CD4-positive, alpha-beta T cell treated with Interleukin-15 for 1 hour (primary cell): ENCODE data around the gene WAS.
A peak's percentile ranks its signal among the peaks of the same experiment; 100 is the strongest.
"Not testable (repeated sequence)": the region's sequence is repeated elsewhere in the genome, so short reads cannot be mapped to it uniquely, and the experiment has no call there.

Experiments
- DNase-seq: peaks from one replicate; pipeline ENCODE4 v3.0.0-alpha.2; 2020

Gene WAS

DNA sequence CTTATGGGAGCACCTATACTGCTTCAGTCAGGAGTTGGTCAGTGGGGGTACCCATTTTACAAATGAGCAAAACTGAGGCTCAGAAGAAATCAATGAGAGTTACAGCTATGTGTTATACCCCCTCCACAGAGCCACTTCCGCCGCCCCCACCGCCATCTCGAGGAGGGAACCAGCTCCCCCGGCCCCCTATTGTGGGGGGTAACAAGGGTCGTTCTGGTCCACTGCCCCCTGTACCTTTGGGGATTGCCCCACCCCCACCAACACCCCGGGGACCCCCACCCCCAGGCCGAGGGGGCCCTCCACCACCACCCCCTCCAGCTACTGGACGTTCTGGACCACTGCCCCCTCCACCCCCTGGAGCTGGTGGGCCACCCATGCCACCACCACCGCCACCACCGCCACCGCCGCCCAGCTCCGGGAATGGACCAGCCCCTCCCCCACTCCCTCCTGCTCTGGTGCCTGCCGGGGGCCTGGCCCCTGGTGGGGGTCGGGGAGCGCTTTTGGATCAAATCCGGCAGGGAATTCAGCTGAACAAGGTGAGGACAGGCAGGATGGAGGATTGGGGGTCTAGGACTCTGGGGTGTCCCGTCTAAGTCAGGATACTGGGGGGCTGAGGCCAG is 5.0 kb downstream of the WAS start:
- DNase-seq = no peak

DNA sequence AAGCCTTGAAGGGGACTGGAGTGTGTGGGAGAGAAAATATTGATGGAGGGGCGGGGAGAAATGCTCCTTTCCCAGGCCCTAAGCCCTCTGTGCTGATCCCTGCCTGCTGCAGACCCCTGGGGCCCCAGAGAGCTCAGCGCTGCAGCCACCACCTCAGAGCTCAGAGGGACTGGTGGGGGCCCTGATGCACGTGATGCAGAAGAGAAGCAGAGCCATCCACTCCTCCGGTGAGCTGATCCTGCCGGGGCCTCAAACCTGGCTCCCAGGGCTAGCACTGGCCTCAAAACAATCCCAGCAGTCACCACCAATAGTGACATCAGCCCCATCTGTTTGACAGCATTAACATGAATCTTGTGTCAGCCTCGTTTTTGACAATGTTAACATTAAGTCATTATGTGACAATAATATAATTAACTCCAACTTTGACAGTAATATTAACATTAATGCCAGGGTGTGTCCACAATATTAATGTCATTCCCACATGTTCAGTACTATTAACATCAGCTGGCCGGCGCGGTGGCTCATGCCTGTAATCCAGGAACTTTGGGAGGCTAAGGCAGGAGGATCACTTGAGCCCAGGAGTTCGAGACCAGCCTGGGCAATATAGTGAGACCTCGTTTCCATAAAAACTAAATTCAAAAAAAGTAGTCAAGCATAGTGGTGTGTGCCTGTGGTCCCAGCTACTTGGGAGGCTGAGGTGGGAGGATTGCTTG is 5.8 kb downstream of the WAS start:
- DNase-seq = no peak

DNA sequence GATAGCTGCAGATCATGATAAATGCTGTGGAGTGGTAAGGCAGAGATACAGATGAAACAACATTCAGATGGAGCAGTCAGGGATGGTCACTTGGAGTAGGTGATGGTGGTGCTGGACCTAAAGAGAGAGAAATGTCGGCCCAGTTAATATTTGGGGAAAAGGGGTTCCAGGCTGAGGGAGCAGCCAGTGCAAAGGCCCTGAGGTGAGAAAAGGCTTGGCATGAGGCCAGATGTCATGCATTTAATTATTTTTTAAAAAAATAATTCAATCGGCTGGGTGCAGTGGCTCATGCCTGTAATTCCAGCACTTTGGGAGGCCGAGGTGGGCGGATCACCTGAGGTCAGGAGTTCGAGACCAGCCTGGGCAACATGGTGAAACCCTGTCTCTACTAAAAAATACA is 8.1 kb downstream of the WAS start:
- DNase-seq = not testable (repeated sequence)

DNA sequence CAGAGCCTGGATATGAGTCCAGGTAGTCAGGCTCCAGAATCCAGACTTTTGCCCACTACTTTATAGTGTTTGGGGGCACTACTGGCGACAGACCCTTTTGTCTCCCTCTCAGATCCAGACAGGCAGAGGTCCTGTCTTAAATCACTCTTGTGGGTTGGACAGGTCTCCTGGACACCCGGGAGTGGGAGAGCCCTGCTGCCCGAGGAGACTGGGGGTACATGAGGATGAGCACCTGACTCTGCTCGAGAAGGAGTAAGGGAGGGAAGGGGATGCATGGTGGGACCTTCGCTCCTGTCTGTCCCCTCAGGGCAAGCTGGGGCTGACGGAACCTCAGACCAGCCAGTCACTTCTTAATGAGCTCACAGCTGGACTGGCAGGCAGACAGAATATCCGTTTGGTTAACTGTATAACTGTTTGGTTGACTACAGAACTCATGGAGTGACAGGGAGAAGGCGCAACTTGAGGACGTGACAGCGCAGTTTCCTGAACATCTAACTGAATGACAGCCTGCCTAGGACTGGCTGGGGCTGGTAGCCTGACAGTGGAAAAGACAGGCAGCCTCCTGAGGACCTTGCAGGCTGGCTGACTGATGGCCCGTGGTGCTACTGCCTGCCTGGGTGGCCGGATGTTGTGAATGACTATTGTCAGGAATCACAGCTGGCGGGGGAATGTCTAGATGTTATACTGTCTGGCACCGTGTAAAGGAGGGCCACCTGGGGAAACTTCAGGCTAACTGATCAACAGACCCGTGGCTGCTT is 11.4 kb downstream of the WAS start:
- no peak for DNase-seq

DNA sequence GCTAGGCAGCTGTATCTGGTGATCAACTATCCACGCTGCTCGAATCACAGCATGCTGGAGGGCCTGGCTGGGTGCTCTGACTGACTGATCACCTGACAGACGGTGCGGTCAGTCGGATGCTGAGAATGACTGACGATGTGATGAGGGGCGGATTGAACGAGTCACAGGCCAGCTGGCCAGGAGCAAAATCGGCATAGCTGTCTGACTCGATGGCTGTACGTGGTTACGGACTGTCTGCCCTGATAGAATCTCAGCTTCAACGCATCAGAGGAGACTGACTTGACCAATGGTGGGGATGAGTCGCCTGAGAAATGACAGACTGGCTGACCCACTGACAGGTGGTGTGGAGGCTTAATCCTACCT is 11.9 kb downstream of the WAS start:
- no peak for DNase-seq

DNA sequence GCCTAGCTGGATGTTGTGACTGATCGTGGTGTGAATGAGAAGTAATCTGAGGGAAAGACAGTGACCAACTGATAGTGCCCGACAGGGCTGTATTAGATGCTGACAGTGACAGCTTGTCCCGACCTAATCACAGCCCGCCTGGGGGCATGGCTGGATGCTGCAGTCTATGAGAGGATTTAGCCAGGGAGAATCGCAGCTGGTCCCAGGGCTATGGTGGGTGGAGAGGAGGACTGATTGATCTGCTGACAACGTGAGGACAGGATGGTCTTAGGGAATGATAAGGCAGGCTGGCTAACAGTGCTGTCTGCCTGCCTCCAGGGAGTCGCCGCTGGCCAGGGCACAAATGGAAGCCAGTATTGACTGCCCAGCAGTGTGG is 12.3 kb downstream of the WAS start:
- DNase-seq = no peak

DNA sequence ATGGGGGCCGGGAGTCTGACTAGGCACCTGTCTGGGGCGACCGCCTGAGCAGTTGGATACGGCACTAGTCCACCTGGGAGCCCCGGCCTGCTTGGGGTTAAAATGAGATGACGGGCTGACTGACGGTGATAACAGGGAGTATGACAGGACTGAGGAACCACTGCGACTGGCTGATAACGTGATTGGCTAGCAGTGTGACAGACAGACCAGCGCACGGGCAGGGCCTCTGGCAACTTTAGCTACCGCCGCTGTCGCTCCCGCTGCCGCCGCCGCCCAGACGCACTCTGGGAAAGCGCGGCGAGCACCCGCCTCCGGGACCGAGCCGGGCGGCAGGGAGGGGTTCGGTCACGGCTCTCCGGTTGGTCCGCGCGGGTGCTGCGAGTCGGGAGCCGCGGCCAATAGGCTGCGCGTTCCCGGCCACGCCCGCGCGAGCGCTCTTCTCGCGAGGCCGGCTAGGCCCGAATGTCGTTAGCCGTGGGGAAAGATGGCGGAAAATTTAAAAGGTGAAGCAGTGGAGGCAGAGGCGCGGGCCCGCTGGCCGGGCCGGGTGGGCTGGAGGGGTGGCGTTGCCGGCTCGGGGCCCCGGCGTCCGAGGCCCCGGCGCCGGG is 12.8 kb downstream of the WAS start, which contains the start of gene SUV39H1:
Gene SUV39H1 (plus strand): TSS at position 434 of the 608 bp plus-strand sequence. CDS start 51 bp downstream, at position 485.
- peak; percentile 92 for DNase-seq

DNA sequence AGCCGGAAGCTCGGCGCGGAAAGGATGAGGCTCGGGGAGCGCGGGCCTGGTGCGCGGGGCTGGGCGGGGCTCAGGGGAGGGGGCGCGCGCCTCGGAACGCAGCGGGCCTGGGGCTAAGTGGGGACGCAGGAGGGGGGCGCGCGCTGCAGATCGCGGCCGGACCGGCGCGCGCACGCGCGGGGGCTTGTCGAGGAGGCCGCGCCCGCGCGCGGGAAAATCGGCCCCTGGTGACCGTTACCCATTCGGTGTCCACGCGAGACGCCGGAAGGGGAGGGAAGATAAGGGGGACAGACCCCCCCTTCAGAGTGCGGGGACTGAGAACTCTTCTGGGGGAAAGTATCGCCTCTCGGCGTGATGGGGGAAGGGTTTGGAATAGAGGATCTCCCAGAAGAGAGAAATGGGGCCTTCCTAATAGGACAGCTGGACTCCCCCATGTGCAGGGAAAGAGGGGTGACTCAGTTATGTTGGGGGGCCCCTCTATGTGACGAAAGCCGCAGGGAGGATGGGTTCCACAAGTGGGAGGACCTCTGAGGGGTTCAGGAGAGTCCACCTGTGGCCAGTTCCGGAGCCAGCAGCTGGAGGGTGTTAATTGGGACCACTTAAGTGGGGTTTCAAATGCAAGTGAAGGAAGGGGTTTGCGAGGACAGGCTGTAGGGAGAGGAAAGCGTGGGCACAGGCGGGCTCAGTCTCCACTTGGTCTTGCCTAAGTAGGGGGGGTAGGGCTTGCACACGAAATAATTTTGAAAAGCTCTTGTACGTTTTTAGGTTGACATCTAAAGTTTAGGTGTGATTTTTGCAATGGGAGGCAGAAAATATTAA is 13.5 kb downstream of the WAS start:
- no peak for DNase-seq

DNA sequence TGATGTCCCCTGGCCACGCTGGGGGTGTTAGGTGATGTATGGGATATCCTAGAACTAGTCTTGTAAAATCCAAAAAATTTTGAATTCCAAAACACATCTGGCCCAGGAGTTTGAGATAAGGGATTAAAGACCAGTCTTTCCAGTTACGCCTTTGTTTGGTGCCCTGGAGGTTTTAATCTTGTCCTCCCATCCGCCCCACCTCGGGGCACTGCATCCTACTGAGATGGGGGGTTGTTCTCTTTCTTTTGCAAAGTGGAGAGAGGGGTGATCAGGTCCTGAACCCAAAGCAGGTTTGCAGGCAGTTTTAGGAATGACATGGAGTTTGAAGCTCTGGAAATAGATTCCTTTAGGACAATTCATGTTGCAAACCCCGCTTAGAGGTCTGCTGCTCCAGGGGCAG is 14.7 kb downstream of the WAS start:
- DNase-seq = no peak

DNA sequence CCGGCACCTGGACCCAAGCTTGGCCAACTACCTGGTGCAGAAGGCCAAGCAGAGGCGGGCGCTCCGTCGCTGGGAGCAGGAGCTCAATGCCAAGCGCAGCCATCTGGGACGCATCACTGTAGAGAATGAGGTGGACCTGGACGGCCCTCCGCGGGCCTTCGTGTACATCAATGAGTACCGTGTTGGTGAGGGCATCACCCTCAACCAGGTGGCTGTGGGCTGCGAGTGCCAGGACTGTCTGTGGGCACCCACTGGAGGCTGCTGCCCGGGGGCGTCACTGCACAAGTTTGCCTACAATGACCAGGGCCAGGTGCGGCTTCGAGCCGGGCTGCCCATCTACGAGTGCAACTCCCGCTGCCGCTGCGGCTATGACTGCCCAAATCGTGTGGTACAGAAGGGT is 16.6 kb downstream of the WAS start:
- no peak for DNase-seq

DNA sequence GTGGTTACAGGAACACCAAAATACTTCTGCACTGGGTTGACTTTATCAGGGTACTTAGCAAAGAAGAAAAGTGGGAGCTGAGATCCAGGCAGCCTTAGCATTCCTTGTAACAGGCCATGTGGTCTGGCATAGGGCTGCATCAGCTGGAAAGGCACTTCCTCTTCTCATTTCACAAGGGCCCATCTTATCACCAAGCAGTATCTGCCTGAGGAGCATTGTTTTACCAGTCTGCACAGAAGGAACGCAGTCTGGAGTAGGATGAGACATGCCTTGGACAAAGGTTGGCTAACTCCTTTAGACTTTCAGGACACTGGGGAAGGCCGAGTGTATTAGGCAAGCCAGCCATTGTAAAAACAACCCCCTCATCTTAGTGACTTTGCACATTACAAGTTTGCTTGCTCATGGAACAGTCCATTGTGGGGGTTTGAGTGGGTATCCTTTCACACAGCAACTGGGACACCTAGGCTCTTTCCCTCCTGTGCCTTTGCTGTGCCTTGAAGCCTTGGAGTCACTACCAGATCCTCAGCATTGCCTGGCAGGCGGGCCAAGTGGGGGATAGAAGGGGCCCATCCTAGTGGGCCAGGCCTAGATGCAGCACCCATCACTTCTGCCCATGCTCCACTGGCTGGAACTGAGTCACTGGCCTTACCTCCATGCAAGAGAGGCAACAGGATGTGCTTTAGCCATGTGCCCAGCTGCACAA is 17.5 kb downstream of the WAS start:
- no peak for DNase-seq

DNA sequence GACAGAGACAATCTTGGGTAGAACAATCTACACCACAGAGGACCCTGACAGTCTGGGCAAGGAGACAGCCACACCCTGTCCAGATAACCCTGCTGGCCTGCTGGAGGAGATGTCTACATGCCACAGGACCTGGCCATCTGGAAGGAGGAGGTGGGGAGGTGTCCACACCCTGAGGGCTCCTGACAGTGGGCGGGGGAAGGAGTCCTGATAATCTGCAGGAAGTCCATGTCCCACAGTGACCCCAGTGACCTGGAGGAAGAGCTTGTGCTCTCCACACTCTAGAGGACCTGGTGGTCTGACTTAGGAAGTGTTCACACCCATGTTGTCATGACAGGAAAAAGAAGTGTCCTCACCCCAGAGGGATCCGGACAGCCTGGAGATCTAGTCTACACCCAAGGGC is 18.4 kb downstream of the WAS start:
- DNase-seq = no peak

DNA sequence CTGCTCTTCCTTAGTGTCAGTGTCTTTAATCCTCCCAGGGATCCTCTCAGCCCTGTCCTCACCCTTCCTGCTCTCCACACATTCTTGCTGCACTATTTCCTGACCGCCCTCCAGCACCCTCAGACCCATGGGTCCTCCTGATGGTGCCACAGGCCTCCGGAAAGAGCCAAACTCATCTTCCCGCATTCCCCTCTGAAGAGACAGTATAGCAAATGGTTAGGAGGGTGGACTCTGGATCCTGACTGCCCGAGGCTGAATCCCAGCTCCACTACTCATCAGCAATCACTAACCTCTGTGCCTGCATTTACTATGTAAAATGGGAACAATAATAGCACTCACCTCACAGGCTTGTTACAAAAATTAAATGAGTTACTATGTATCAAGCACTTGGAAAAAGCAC is 19.1 kb downstream of the WAS start:
- DNase-seq = no peak

DNA sequence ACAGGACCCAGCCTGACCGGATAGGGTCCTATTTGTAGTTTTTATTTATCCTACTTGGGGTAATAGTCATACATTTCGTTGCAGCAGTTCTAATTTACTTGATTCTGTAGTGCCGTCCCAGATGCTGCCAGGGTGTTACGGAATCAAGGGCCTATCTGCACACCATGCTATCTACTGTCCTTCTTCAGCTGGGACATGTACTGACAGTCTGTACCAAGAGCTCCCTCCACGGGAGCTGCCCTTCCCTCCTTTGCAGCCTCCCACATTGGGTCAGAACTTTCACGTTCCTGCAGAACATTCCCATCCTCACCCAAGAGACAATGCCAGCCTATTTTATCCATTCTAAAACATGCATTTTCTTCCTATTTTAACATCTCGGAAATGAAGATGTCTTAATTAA is 19.6 kb downstream of the WAS start:
- no peak for DNase-seq

DNA sequence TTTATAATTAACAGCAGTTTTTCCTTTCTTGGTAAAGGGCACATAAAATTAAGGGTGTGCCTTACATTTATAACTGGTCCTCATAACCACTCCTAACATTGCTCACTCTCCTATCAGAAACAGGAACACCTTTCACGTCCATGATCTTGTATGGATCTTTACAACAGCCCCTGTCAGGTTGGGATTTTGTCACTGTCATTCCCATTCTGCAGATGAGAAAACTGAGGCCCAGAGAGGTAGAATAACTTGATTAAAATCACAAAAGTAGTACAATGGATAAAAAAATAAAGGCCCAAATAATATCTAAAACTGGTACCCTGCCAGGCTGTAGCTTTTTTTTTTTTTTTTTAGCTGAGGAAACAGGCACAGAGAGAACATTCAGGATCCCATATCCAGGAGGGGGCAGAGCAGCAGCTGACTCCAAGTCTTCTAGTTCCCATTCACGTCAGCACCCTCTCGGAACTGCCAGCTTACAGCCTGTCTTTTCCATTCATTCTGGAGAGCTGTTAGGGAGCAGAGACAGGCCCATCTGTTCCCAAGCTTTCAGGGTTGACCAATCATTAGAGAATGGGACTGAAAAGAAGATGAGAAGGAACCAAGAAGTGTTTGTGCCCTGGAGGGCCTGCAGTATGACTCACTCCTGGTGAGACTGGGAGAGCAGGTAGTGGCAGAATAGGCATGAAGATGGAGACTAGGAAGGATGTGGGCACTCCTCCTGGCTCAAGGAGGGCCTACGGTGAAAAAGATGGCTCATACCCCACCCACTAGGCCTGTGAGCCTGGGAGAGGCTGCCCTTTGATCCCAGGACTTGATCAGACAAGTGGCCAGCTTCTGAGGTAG is 20.3 kb downstream of the WAS start:
- DNase-seq = no peak

DNA sequence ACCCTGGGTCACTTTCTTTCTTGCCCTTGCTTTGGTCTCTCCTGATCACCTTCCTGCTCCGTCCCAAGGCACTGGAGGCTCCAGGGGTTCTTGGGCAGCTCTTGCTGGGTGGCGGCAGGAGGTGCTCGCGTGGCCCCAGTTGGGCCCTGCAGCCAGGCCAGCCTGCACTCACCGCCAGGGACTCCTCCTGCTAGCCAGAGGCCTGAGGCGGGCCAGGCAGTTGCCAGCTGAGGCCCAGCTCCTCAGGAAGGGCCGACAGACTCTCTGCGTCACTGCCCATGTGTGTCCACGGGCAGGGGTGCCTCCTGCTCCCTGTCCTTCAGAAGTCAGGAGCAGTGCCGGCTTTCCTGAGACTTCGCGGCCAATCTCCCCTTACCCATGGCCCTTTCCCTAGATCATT is 22.3 kb downstream of the WAS start:
- DNase-seq = no peak

DNA sequence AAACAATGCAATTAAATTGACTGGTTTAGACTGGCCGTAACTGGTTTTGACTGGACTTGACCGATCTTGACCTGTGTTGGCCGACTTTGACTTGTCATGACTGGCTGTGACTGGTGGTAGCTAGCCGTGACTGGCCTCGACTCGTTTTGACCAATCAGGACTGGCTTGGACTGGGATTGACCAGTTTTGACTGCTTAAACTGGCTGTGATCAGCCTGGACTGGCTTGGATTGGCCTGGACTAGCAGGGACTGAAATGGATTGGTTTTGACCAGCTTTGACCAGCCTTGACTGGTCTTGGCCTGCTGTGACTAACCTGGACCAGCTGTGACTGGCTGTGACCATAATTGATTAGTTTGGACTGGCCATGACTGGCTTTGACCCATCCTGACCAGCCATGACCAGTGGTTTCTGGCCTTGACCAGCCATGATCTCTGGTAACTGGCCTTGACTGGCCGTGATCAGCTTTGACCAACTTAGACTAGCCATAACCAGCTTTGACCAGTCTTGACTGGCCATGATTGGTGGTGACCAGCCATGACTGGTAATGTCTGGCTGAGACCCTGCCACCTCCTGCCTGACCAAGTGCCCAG is 26.0 kb downstream of the WAS start:
- DNase-seq = no peak

DNA sequence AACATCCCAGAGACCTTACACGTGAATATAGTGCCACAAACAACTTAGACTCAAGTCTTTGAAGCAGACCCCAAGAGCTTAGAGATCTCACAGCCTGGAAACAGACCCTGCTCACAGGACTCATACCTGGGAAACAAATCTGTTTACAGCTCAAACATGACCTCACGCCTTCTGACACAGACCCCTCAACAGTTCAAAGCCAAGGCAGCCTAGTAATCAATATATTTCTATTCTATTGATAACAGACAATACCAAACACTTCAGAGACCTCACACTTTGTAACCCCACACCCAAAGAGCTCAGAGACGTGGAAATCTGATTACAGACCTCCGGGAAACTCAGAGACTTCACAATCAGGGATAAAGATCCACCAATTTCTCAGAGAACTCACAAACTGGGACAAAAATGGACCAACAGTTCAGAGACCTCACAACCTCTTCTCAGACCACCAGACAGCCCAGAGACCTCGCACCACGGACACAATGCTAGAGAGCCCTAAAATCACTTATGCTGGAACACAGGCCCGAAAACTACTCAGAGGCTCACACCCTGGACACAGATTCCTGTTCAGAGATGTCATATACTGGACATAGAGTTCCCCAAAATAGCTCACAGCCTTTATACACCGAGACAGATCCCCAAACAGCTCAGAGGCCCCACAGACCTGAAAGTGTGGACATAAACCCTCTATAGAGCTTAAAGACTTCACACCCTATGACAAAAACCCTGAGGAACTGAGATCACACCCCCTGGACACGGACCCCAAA is 27.7 kb downstream of the WAS start:
- DNase-seq = no peak

DNA sequence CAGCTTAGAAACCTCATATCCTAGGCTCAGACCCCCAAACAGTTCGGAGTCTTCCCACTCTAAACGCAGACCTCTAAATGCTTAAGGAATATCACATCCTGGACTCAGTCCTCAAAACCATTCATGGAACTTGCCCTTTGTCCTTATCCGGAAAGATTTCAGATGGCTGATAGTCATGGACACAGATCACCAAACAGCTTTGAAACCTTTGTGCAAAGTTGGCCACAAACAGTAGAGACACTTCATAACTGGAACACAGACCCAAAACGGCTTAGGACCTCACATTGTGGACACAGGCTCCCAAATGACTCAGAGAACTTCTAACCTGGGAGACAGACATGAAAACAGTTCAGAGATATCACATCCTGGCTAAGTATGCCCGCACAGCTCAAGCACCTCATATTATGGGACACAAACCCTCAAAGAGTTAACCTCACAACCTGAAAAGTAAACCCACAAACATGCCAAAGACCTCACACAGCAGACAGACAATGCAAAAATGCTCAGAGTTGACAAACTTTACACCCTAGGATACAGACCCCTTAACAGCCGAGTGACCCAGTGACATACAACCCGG is 28.4 kb downstream of the WAS start:
- no peak for DNase-seq

DNA sequence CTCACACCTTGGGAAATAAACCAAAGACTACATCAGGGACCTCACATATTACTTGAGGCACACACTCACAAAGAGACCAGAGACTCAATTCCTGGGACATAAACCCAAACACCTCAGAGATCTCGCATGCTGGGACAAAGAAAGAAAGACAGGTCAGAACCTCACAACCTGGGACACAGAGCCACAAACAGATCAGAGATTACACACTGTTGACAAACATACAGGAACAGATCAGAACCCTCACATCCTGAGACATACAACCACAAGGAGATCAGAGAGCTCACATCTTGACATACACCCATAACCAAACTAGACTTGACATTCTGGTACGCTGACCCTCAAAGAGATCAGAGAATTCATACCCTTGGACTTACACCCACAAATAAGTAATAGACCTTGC is 30.2 kb downstream of the WAS start:
- no peak for DNase-seq
